Stimulated activated effector memory CD8-positive, alpha-beta T cell treated with anti-CD3 and anti-CD28 coated beads, Interleukin-12 subunit alpha, Interleukin-12 subunit beta, amount 100 ng/mL, for 72 hours (primary cell): ENCODE measurements around the gene COL20A1.

Experiments used
- ATAC-seq: fragments of 150-1000 bp; cut with Tn5 transposase; 2 replicates; pipeline ENCODE4 v1.10.0; 2021
- DNase-seq, 2 donors: peaks; one replicate each; pipeline ENCODE4 v3.0.0; 2021 to 2022; ENCODE audit warnings: low spot score in 2 of 2
- H3K27ac Mint-ChIP-seq: one replicate; pipeline ENCODE4 v1.8.0; 2022; ENCODE audit warnings: mild to moderate bottlenecking, mixed read lengths
- H3K36me3 Mint-ChIP-seq: one replicate; pipeline ENCODE4 v1.8.0; 2022; ENCODE audit warnings: mild to moderate bottlenecking, mixed read lengths
- H3K4me1 Mint-ChIP-seq: one replicate; pipeline ENCODE4 v1.8.0; 2022; ENCODE audit warnings: mixed read lengths
- H3K4me3 Mint-ChIP-seq: one replicate; pipeline ENCODE4 v1.8.0; 2022; ENCODE audit warnings: mild to moderate bottlenecking, mixed read lengths
- H3K9me3 Mint-ChIP-seq: one replicate; pipeline ENCODE4 v1.8.0; 2022; ENCODE audit warnings: mixed read lengths

The COL20A1 gene

GRCh38 chr20:63345328-63346100 lies 52.5 kb downstream of the COL20A1 start:
- H3K4me3 Mint-ChIP-seq, result no peak overlapping the region

GRCh38 chr20:63346131-63347080 lies 53.4 kb downstream of the COL20A1 start:
- no peak for ATAC-seq
- peaks cover 4% of the 10 kb centered on the region for H3K9me3 Mint-ChIP-seq
- no peaks in the 10 kb centered on the region for H3K4me1 Mint-ChIP-seq
- no peak overlapping the region for H3K4me3 Mint-ChIP-seq
- DNase-seq, result no peak
- peaks cover 7% of the 10 kb centered on the region for H3K36me3 Mint-ChIP-seq
- H3K27ac Mint-ChIP-seq, result no peak overlapping the region

More at GRCh38 chr20:63345328-63346100, 52.5 kb downstream of the COL20A1 start:
- H3K9me3 Mint-ChIP-seq, result peaks cover 4% of the 10 kb centered on the region
- no peak for DNase-seq
- no peaks in the 10 kb centered on the region for H3K36me3 Mint-ChIP-seq
- no peaks in the 10 kb centered on the region for H3K4me1 Mint-ChIP-seq
- no peak for ATAC-seq
- no peak overlapping the region for H3K27ac Mint-ChIP-seq

- peaks cover 7% of the 10 kb centered on the region for H3K36me3 Mint-ChIP-seq
- H3K4me1 Mint-ChIP-seq, result no peaks in the 10 kb centered on the region
- H3K9me3 Mint-ChIP-seq, result peaks cover 4% of the 10 kb centered on the region
- no peak overlapping the region for H3K4me3 Mint-ChIP-seq
- DNase-seq, result no peak
- ATAC-seq, result no peak
- H3K27ac Mint-ChIP-seq, result no peak overlapping the region
Measured at GRCh38 chr20:63347081-63347741, 54.2 kb downstream of the COL20A1 start.

- ATAC-seq, result no peak
- no peaks in the 10 kb centered on the region for H3K4me1 Mint-ChIP-seq
- peaks cover 4% of the 10 kb centered on the region for H3K9me3 Mint-ChIP-seq
- H3K36me3 Mint-ChIP-seq, result peaks cover 7% of the 10 kb centered on the region
- H3K4me3 Mint-ChIP-seq, result no peak overlapping the region
- H3K27ac Mint-ChIP-seq, result no peak overlapping the region
- no peak for DNase-seq
Measured at GRCh38 chr20:63347950-63348827, 55.2 kb downstream of the COL20A1 start.

GRCh38 chr20:63348828-63349515 lies 56.0 kb downstream of the COL20A1 start:
- ATAC-seq, result no peak
- Mint-ChIP-seq H3K4me1 (no peaks in the 10 kb centered on the region), H3K9me3 (peaks cover 4% of the 10 kb centered on the region), H3K36me3 (peaks cover 7% of the 10 kb centered on the region), H3K4me3 (no peak overlapping the region), H3K27ac (no peak overlapping the region)
- no peak for DNase-seq

- H3K4me1 Mint-ChIP-seq, result no peaks in the 10 kb centered on the region
- H3K27ac Mint-ChIP-seq, result no peak overlapping the region
- no peak for DNase-seq
- peaks cover 7% of the 10 kb centered on the region for H3K36me3 Mint-ChIP-seq
- no peak for ATAC-seq
- H3K4me3 Mint-ChIP-seq, result no peak overlapping the region
- H3K9me3 Mint-ChIP-seq, result peaks cover 4% of the 10 kb centered on the region
Measured at GRCh38 chr20:63349516-63349895, 56.5 kb downstream of the COL20A1 start.

- ATAC-seq, result no peak
- no peaks in the 10 kb centered on the region for H3K4me1 Mint-ChIP-seq
Measured at GRCh38 chr20:63350196-63350595, 57.2 kb downstream of the COL20A1 start.

GRCh38 chr20:63350597-63351325 lies 57.8 kb downstream of the COL20A1 start:
- Mint-ChIP-seq H3K4me1 (no peaks in the 10 kb centered on the region), H3K27ac (peak overlapping the region; percentile 15), H3K4me3 (no peak overlapping the region), H3K36me3 (peaks cover 7% of the 10 kb centered on the region), H3K9me3 (peaks cover 4% of the 10 kb centered on the region)
- no peak for ATAC-seq
- DNase-seq, result no peak

More at GRCh38 chr20:63350196-63350595, 57.2 kb downstream of the COL20A1 start:
- H3K4me3 Mint-ChIP-seq, result no peak overlapping the region
- peak overlapping the region; percentile 15 for H3K27ac Mint-ChIP-seq
- peaks cover 7% of the 10 kb centered on the region for H3K36me3 Mint-ChIP-seq
- no peak for DNase-seq
- peaks cover 4% of the 10 kb centered on the region for H3K9me3 Mint-ChIP-seq

GRCh38 chr20:63351326-63351700 lies 58.3 kb downstream of the COL20A1 start:
- ATAC-seq, result no peak
- Mint-ChIP-seq H3K36me3 (peaks cover 7% of the 10 kb centered on the region), H3K9me3 (peaks cover 4% of the 10 kb centered on the region), H3K27ac (no peak overlapping the region), H3K4me3 (no peak overlapping the region), H3K4me1 (no peaks in the 10 kb centered on the region)
- no peak for DNase-seq

GRCh38 chr20:63351811-63352591 lies 59.0 kb downstream of the COL20A1 start:
- Mint-ChIP-seq H3K4me3 (no peak overlapping the region), H3K36me3 (peaks cover 7% of the 10 kb centered on the region), H3K27ac (no peak overlapping the region), H3K4me1 (no peaks in the 10 kb centered on the region), H3K9me3 (peaks cover 4% of the 10 kb centered on the region)
- DNase-seq (no peak), ATAC-seq (no peak)

- no peak for ATAC-seq
- H3K9me3 Mint-ChIP-seq, result peaks cover 4% of the 10 kb centered on the region
Measured at GRCh38 chr20:63352811-63353221, 59.8 kb downstream of the COL20A1 start.

GRCh38 chr20:63354636-63355350 lies 61.8 kb downstream of the COL20A1 start:
- ATAC-seq (no peak), DNase-seq (no peak)
- Mint-ChIP-seq H3K27ac (no peak overlapping the region), H3K36me3 (peaks cover 7% of the 10 kb centered on the region), H3K4me3 (no peak overlapping the region), H3K4me1 (no peaks in the 10 kb centered on the region), H3K9me3 (peaks cover 4% of the 10 kb centered on the region)

More at GRCh38 chr20:63352811-63353221, 59.8 kb downstream of the COL20A1 start:
- Mint-ChIP-seq H3K27ac (no peak overlapping the region), H3K4me3 (no peak overlapping the region), H3K36me3 (peaks cover 7% of the 10 kb centered on the region), H3K4me1 (no peaks in the 10 kb centered on the region)
- DNase-seq, result no peak
